ENCODE data around the gene RAP1GAP.

RAP1GAP gene

GRCh38 chr1:21547876-21548275 is 121.3 kb downstream of the RAP1GAP start:
- Histone ChIP-seq H3K4me1 (ENCODE audit: control insufficient read depth in 1 of 2, insufficient read depth in 1 of 2, low read depth in 1 of 2, low read length in 1 of 2) (peaks cover 89 to 95% of the 10 kb centered on the region in 2 experiments), H3K27me3 (no peaks in the 10 kb centered on the region), H3K9me3 (no peaks in the 10 kb centered on the region), H3K36me3 (no peaks in the 10 kb centered on the region), H3K27ac (peak overlapping the region; percentile 90), H3K4me3 (ENCODE audit: low read depth in 1 of 2, low read length in 1 of 2) (no peak overlapping the region)
- no peak for TF ChIP-seq CTCF (IDR thresholded peaks at IDR 0.05)

All from neutrophil (primary cell).